ENCODE results near the gene BUD23.

BUD23 gene

GRCh38 chr7:73742753-73743641 is 59.6 kb downstream of the BUD23 start:
- DNase-seq (ENCODE audit: insufficient read length, low spot score) (no peak), FAIRE-seq (no peak)
- no peak for TF ChIP-seq POU2F2 (IDR thresholded peaks at IDR 0.05; ENCODE audit: low read depth, low read length)
- TF ChIP-seq SPI1 (IDR thresholded peaks at IDR 0.05; ENCODE audit: low read depth, low read length) = no peak
- no peak for TF ChIP-seq PAX5 (IDR thresholded peaks at IDR 0.05; ENCODE audit: insufficient read depth, low read length, severe bottlenecking)
- no peak for TF ChIP-seq TAF1 (IDR thresholded peaks at IDR 0.05; ENCODE audit: low read depth, low read length)

GRCh38 chr7:73746378-73746777 is 63.0 kb downstream of the BUD23 start:
- DNase-seq (ENCODE audit: insufficient read length, low spot score) (no peak), FAIRE-seq (no peak)
- TF ChIP-seq POLR2A (IDR thresholded peaks at IDR 0.05; ENCODE audit: low read depth, low read length) = no peak
- TF ChIP-seq PAX5 (IDR thresholded peaks at IDR 0.05; ENCODE audit: insufficient read depth, low read length, severe bottlenecking) = no peak
- no peak for TF ChIP-seq POLR2AphosphoS5 (IDR thresholded peaks at IDR 0.05; ENCODE audit: low read depth, low read length)
- TF ChIP-seq POU2F2 (IDR thresholded peaks at IDR 0.05; ENCODE audit: low read depth, low read length) = no peak
- TF ChIP-seq SPI1 (IDR thresholded peaks at IDR 0.05; ENCODE audit: low read depth, low read length) = no peak
- TF ChIP-seq TAF1 (IDR thresholded peaks at IDR 0.05; ENCODE audit: low read depth, low read length) = no peak
